Spleen (tissue), 7 donors: Measurements from ENCODE around the gene KCNC2.

ENCODE experiments used
- POLR2A ChIP-seq, 3 donors: fragments of 450-650 bp; IDR thresholded peaks; one replicate each; pipeline ENCODE4 v1.5.1; 2017; ENCODE audit warnings: antibody characterized with exemption in 3 of 3, mild to moderate bottlenecking in 1 of 3
- POLR2AphosphoS5 ChIP-seq, 3 donors: sonication (generic); formaldehyde crosslinking; IDR thresholded peaks; one replicate each; pipeline ENCODE4 v1.5.1; 2017; ENCODE audit warnings: antibody characterized with exemption in 3 of 3
- TF ChIP-seq, protein P1 (sequence below), 11 experiments: fragments of 200-600 bp in 7 of 11; fragments of 450-650 bp in 4 of 11; sonication (generic) in 4 of 11; IDR thresholded peaks in 8 of 11; conservative IDR thresholded peaks in 3 of 11; 1 replicate in 7 of 11; 2 replicates in 4 of 11; pipeline versions ENCODE4 v1.4.0 to v1.8.0; 2016 to 2021; ENCODE audit warnings: antibody characterized with exemption in 11 of 11, inconsistent platforms in 4 of 11, mild to moderate bottlenecking in 1 of 11
- donor health status: DM: no; HTN: no; CAD: no; lungs with moderate emphysema.
- donor health status: DM: no; HTN: no; CAD: no.
- donor health status: DM: no; HTN: no; CAD: no.

DNA sequence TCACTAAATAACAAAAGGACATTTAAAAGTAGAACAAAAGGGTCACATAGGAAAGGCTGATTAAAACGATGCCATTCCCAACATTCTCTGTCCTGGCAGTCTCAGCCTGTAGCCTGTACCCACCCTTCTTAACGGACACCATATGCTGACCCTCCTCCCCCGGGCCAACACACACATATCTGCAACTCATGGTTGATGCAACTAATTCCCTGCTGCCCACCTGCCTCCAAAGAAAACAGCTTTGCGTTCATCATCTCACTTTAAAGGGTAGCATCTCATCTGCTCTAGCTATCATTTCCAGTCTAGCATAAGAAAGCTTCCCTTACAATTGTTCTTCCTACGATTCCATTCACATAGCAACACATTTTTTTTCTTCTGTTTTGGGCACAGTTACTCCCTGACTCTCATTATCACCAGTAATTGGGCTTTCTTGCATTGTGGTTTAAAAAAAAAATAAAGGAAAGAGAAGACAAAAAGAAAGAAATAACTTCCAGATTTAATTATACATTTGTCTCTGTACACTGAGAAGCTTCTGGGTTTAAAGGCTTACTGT, 92.9 kb downstream of the KCNC2 start:
- TF ChIP-seq, protein P1, sequence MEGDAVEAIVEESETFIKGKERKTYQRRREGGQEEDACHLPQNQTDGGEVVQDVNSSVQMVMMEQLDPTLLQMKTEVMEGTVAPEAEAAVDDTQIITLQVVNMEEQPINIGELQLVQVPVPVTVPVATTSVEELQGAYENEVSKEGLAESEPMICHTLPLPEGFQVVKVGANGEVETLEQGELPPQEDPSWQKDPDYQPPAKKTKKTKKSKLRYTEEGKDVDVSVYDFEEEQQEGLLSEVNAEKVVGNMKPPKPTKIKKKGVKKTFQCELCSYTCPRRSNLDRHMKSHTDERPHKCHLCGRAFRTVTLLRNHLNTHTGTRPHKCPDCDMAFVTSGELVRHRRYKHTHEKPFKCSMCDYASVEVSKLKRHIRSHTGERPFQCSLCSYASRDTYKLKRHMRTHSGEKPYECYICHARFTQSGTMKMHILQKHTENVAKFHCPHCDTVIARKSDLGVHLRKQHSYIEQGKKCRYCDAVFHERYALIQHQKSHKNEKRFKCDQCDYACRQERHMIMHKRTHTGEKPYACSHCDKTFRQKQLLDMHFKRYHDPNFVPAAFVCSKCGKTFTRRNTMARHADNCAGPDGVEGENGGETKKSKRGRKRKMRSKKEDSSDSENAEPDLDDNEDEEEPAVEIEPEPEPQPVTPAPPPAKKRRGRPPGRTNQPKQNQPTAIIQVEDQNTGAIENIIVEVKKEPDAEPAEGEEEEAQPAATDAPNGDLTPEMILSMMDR (IDR thresholded peaks at IDR 0.05 in 8 of 11, conservative IDR thresholded peaks at IDR 0.05 in 3 of 11) = no peak
- TF ChIP-seq POLR2A (IDR thresholded peaks at IDR 0.05) = no peak
- TF ChIP-seq POLR2AphosphoS5 (IDR thresholded peaks at IDR 0.05) = no peak
